OCI-LY3 (cell line): ENCODE results near the gene POLR2B.

Experiments
- H2AFZ ChIP-seq: fragments of 200-600, 300-600 bp; shearing (Covaris generic); 2 replicates; pipeline ENCODE4 v1.6.0; 2014; ENCODE audit warnings: antibody characterized with exemption, low read depth, low read length
- H3K27ac ChIP-seq: fragments of 200-600, 300-600 bp; sonication (generic); 2 replicates; pipeline ENCODE4 v1.5.1; 2014; ENCODE audit warnings: mild to moderate bottlenecking, low read length, moderate library complexity, mixed read lengths
- H3K27me3 ChIP-seq: fragments of 200-600, 300-600 bp; sonication (generic); 2 replicates; pipeline ENCODE4 v1.6.1; 2014; ENCODE audit warnings: low read depth, low read length, mixed read lengths
- H3K36me3 ChIP-seq: fragments of 200-600, 300-600 bp; sonication (generic); replicated peaks from 2 replicates; pipeline ENCODE3; 2014; ENCODE audit warnings: low read depth, low read length, mixed read lengths
- H3K4me1 ChIP-seq: fragments of 300-600, 200-600 bp; sonication (generic); 2 replicates; pipeline ENCODE4 v1.6.1; 2014; ENCODE audit warnings: low read length, mixed read lengths
- H3K4me2 ChIP-seq: fragments of 200-600, 300-600 bp; sonication (generic); 2 replicates; pipeline ENCODE4 v1.6.1; 2014; ENCODE audit warnings: low read length, mixed read lengths
- H3K4me3 ChIP-seq: fragments of 300-600, 200-600 bp; sonication (generic); 2 replicates; pipeline ENCODE4 v1.5.1; 2014; ENCODE audit warnings: antibody characterized with exemption, mild to moderate bottlenecking, low read length, moderate library complexity
- H3K79me2 ChIP-seq: fragments of 300-600, 200-600 bp; shearing (Covaris generic); 2 replicates; pipeline ENCODE4 v1.6.1; 2014; ENCODE audit warnings: mild to moderate bottlenecking, low read length, mixed read lengths
- H3K9ac ChIP-seq: fragments of 300-600, 200-600 bp; shearing (Covaris generic); 2 replicates; pipeline ENCODE4 v1.6.0; 2014; ENCODE audit warnings: mild to moderate bottlenecking, low read length, moderate library complexity
- H3K9me3 ChIP-seq: fragments of 200-600, 300-600 bp; shearing (Covaris generic); 2 replicates; pipeline ENCODE4 v1.6.1; 2014; ENCODE audit warnings: low read length, mixed read lengths; ENCODE audit not compliant: insufficient read depth
- H4K20me1 ChIP-seq: fragments of 200-600, 300-600 bp; sonication (generic); 2 replicates; pipeline ENCODE4 v1.6.1; 2016; ENCODE audit warnings: low read length, mixed read lengths; ENCODE audit not compliant: insufficient read depth
- EZH2phosphoT487 ChIP-seq: fragments of 200-600 bp; shearing (Covaris generic); IDR thresholded peaks from 2 replicates; pipeline ENCODE4 v1.6.1; 2018; ENCODE audit warnings: antibody characterized with exemption, mixed run types, low read depth
- TF ChIP-seq, protein P1 (sequence below): fragments of 200-600, 300-600 bp; sonication (generic); IDR thresholded peaks from 2 replicates; pipeline ENCODE4 v1.5.1; 2014; ENCODE audit warnings: antibody characterized with exemption, low read length, low read depth

The POLR2B gene

DNA sequence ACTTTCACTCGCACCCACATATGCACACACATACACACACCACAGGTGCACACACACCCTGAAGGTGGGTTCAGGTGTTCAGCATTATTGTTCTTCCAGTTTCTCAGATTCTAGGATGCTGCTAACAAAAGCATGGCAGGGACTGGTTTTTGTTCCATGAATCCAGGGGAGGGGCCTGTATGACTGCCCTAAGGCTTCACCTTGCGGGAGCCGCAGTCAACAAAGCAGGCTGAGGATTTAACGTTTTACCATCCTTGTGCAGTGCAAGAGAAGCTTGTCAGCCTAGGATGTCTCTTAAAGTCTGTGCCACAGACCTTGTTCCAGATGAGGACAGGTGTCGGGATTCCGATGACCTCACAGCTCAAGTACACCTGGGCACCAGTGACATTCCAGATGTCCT is 61.8 kb downstream of the POLR2B start:
- Histone ChIP-seq H3K79me2 (no peaks in the 10 kb centered on the region), H4K20me1 (no peaks in the 10 kb centered on the region), H3K4me1 (no peaks in the 10 kb centered on the region), H3K9me3 (no peaks in the 10 kb centered on the region), H3K9ac (no peak overlapping the region), H3K4me3 (no peak overlapping the region), H3K36me3 (no peaks in the 10 kb centered on the region), H3K27ac (no peak overlapping the region), H3K4me2 (no peak overlapping the region), H3K27me3 (no peaks in the 10 kb centered on the region), H2AFZ (no peak overlapping the region)
- TF ChIP-seq EZH2phosphoT487, result no peak
- TF ChIP-seq, protein P1, sequence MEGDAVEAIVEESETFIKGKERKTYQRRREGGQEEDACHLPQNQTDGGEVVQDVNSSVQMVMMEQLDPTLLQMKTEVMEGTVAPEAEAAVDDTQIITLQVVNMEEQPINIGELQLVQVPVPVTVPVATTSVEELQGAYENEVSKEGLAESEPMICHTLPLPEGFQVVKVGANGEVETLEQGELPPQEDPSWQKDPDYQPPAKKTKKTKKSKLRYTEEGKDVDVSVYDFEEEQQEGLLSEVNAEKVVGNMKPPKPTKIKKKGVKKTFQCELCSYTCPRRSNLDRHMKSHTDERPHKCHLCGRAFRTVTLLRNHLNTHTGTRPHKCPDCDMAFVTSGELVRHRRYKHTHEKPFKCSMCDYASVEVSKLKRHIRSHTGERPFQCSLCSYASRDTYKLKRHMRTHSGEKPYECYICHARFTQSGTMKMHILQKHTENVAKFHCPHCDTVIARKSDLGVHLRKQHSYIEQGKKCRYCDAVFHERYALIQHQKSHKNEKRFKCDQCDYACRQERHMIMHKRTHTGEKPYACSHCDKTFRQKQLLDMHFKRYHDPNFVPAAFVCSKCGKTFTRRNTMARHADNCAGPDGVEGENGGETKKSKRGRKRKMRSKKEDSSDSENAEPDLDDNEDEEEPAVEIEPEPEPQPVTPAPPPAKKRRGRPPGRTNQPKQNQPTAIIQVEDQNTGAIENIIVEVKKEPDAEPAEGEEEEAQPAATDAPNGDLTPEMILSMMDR, result no peak

GRCh38 chr4:57041020-57041419 is 62.3 kb downstream of the POLR2B start:
- Histone ChIP-seq H3K4me3 (no peak overlapping the region), H3K27me3 (no peaks in the 10 kb centered on the region), H3K4me1 (no peaks in the 10 kb centered on the region), H3K79me2 (no peaks in the 10 kb centered on the region), H3K9me3 (no peaks in the 10 kb centered on the region), H3K36me3 (no peaks in the 10 kb centered on the region), H2AFZ (no peak overlapping the region), H4K20me1 (no peaks in the 10 kb centered on the region), H3K9ac (no peak overlapping the region), H3K4me2 (no peak overlapping the region), H3K27ac (no peak overlapping the region)
- TF ChIP-seq EZH2phosphoT487, result no peak
- TF ChIP-seq, protein P1, result no peak

GRCh38 chr4:57042711-57043169 is 64.0 kb downstream of the POLR2B start:
- Histone ChIP-seq H3K36me3 (no peaks in the 10 kb centered on the region), H3K27ac (no peak overlapping the region), H4K20me1 (no peaks in the 10 kb centered on the region)

GRCh38 chr4:57043347-57044251 is 64.9 kb downstream of the POLR2B start:
- H3K4me2 ChIP-seq, result no peak overlapping the region
- H3K9me3 ChIP-seq, result no peaks in the 10 kb centered on the region
- no peaks in the 10 kb centered on the region for H3K79me2 ChIP-seq

More at GRCh38 chr4:57042711-57043169, 64.0 kb downstream of the POLR2B start:
- Histone ChIP-seq H3K4me1 (no peaks in the 10 kb centered on the region), H3K79me2 (no peaks in the 10 kb centered on the region), H3K4me2 (no peak overlapping the region), H3K9ac (no peak overlapping the region), H3K27me3 (no peaks in the 10 kb centered on the region), H2AFZ (no peak overlapping the region), H3K4me3 (no peak overlapping the region), H3K9me3 (no peaks in the 10 kb centered on the region)
- TF ChIP-seq EZH2phosphoT487, result no peak
- TF ChIP-seq, protein P1, result no peak

More at GRCh38 chr4:57043347-57044251, 64.9 kb downstream of the POLR2B start:
- Histone ChIP-seq H4K20me1 (no peaks in the 10 kb centered on the region), H2AFZ (no peak overlapping the region), H3K27ac (no peak overlapping the region), H3K4me3 (no peak overlapping the region), H3K27me3 (no peaks in the 10 kb centered on the region), H3K4me1 (no peaks in the 10 kb centered on the region), H3K9ac (no peak overlapping the region), H3K36me3 (no peaks in the 10 kb centered on the region)
- no peak for TF ChIP-seq EZH2phosphoT487
- TF ChIP-seq, protein P1, result no peak
